GM12874 (cell line): Measurements from ENCODE around the gene MTMR3.

Experiments used
- CTCF ChIP-seq: IDR thresholded peaks from 2 replicates; pipeline ENCODE4 v1.5.1; 2011; ENCODE audit warnings: low read depth, mild to moderate bottlenecking, control low read depth, low read length, moderate library complexity; ENCODE audit not compliant: insufficient read depth

Gene MTMR3

GRCh38 chr22:29973269-29973668 is 90.3 kb downstream of the MTMR3 start:
- no peak for TF ChIP-seq CTCF

- no peak for TF ChIP-seq CTCF
Observed at GRCh38 chr22:29975494-29975893, 92.5 kb downstream of the MTMR3 start.

- no peak for TF ChIP-seq CTCF
Observed at GRCh38 chr22:29977107-29977506, 94.1 kb downstream of the MTMR3 start.

GRCh38 chr22:29979777-29980321 is 96.9 kb downstream of the MTMR3 start:
- no peak for TF ChIP-seq CTCF

GRCh38 chr22:29983296-29983917 is 100.4 kb downstream of the MTMR3 start:
- no peak for TF ChIP-seq CTCF

GRCh38 chr22:29985912-29986311 is 102.9 kb downstream of the MTMR3 start:
- TF ChIP-seq CTCF: no peak

GRCh38 chr22:29987137-29987536 is 104.2 kb downstream of the MTMR3 start:
- no peak for TF ChIP-seq CTCF

GRCh38 chr22:29988719-29989118 is 105.7 kb downstream of the MTMR3 start:
- TF ChIP-seq CTCF: no peak
